Measurements from ENCODE around the gene SEPTIN12.
A peak's percentile ranks its signal among the peaks of the same experiment; 100 is the strongest.
"Not testable (repeated sequence)": the region's sequence is repeated elsewhere in the genome, so short reads cannot be mapped to it uniquely, and the experiment has no call there.

SEPTIN12 gene

GRCh38 chr16:4743226-4743878, 44.8 kb downstream of the SEPTIN12 start:
- H3K9me3 ChIP-seq (ENCODE audit: control insufficient read depth, low read length): no peaks in the 10 kb centered on the region
- H3K36me3 ChIP-seq (ENCODE audit: control insufficient read depth, insufficient read depth, low read length): no peaks in the 10 kb centered on the region
- WGBS, 2 experiments (ENCODE audit: insufficient coverage in 2 of 2): 69 to 85% methylated on average over 5 to 7 of the region's 14 CpGs
- no peak overlapping the region for H3K4me3 ChIP-seq (ENCODE audit: extremely low read depth, insufficient read depth, low read length, poor library complexity, severe bottlenecking)
- no peak overlapping the region for H3K27ac ChIP-seq (ENCODE audit: low read depth, low read length, severe bottlenecking)
- H3K4me1 ChIP-seq (ENCODE audit: control insufficient read depth, insufficient read depth, low read length, poor library complexity, severe bottlenecking): no peaks in the 10 kb centered on the region

GRCh38 chr16:4738370-4738769, 49.8 kb downstream of the SEPTIN12 start:
- 82 to 86% methylated on average over 4 to 5 of the region's 5 CpGs for WGBS, 2 experiments (ENCODE audit: insufficient coverage in 2 of 2)
- not testable (repeated sequence) for H3K36me3 ChIP-seq (ENCODE audit: control insufficient read depth, insufficient read depth, low read length); H3K4me3 ChIP-seq (ENCODE audit: extremely low read depth, insufficient read depth, low read length, poor library complexity, severe bottlenecking); H3K27ac ChIP-seq (ENCODE audit: low read depth, low read length, severe bottlenecking); H3K4me1 ChIP-seq (ENCODE audit: control insufficient read depth, insufficient read depth, low read length, poor library complexity, severe bottlenecking); H3K9me3 ChIP-seq (ENCODE audit: control insufficient read depth, low read length)

- WGBS, 2 experiments (ENCODE audit: insufficient coverage in 2 of 2): 83% methylated on average over 14 to 15 of the region's 15 CpGs
- Histone ChIP-seq H3K4me3 (ENCODE audit: extremely low read depth, insufficient read depth, low read length, poor library complexity, severe bottlenecking) (no peak overlapping the region), H3K4me1 (ENCODE audit: control insufficient read depth, insufficient read depth, low read length, poor library complexity, severe bottlenecking) (no peaks in the 10 kb centered on the region), H3K27ac (ENCODE audit: low read depth, low read length, severe bottlenecking) (no peak overlapping the region), H3K36me3 (ENCODE audit: control insufficient read depth, insufficient read depth, low read length) (no peaks in the 10 kb centered on the region), H3K9me3 (ENCODE audit: control insufficient read depth, low read length) (no peaks in the 10 kb centered on the region)
These were observed 50.6 kb downstream of the SEPTIN12 start for GRCh38 chr16:4737545-4737944.

- Histone ChIP-seq H3K9me3 (ENCODE audit: control insufficient read depth, low read length) (no peaks in the 10 kb centered on the region), H3K4me3 (ENCODE audit: extremely low read depth, insufficient read depth, low read length, poor library complexity, severe bottlenecking) (no peak overlapping the region), H3K4me1 (ENCODE audit: control insufficient read depth, insufficient read depth, low read length, poor library complexity, severe bottlenecking) (no peaks in the 10 kb centered on the region), H3K36me3 (ENCODE audit: control insufficient read depth, insufficient read depth, low read length) (peaks cover 3% of the 10 kb centered on the region), H3K27ac (ENCODE audit: low read depth, low read length, severe bottlenecking) (no peak overlapping the region)
- whole genome bisulfite sequencing, 2 experiments (ENCODE audit: insufficient coverage in 2 of 2): 86 to 90% methylated on average over 3 of the region's 4 CpGs
These were observed 51.6 kb downstream of the SEPTIN12 start for GRCh38 chr16:4736546-4736945.

- peak overlapping the region; percentile 84 for H3K4me3 ChIP-seq (ENCODE audit: extremely low read depth, insufficient read depth, low read length, poor library complexity, severe bottlenecking)
- H3K36me3 ChIP-seq (ENCODE audit: control insufficient read depth, insufficient read depth, low read length): peaks cover 18% of the 10 kb centered on the region
- peak overlapping the region; percentile 98 for H3K27ac ChIP-seq (ENCODE audit: low read depth, low read length, severe bottlenecking)
- H3K9me3 ChIP-seq (ENCODE audit: control insufficient read depth, low read length): no peaks in the 10 kb centered on the region
- 14 to 16% methylated on average over 31 of the region's 38 CpGs for WGBS, 2 experiments (ENCODE audit: insufficient coverage in 2 of 2)
- H3K4me1 ChIP-seq (ENCODE audit: control insufficient read depth, insufficient read depth, low read length, poor library complexity, severe bottlenecking): no peaks in the 10 kb centered on the region
These were observed 53.2 kb downstream of the SEPTIN12 start for GRCh38 chr16:4734730-4735535.

- no peaks in the 10 kb centered on the region for H3K4me1 ChIP-seq (ENCODE audit: control insufficient read depth, insufficient read depth, low read length, poor library complexity, severe bottlenecking)
- 0 to 1% methylated on average over 47 to 51 of the region's 70 CpGs for WGBS, 2 experiments (ENCODE audit: insufficient coverage in 2 of 2)
- H3K4me3 ChIP-seq (ENCODE audit: extremely low read depth, insufficient read depth, low read length, poor library complexity, severe bottlenecking): peak within 1 kb of the TSS; percentile 84
- H3K36me3 ChIP-seq (ENCODE audit: control insufficient read depth, insufficient read depth, low read length): peaks cover 24% of the 10 kb centered on the region
- H3K9me3 ChIP-seq (ENCODE audit: control insufficient read depth, low read length): no peaks in the 10 kb centered on the region
- H3K27ac ChIP-seq (ENCODE audit: low read depth, low read length, severe bottlenecking): peak within 1 kb of the TSS; percentile 98
These were observed 53.9 kb downstream of the SEPTIN12 start, which contains the start of the genes ANKS3 and DNAAF8 for GRCh38 chr16:4734063-4734729. ANKS3 (minus strand) TSS chr16:4734271; CDS start chr16:4730149, 4,122 bp downstream. DNAAF8 (plus strand) TSS chr16:4734537; CDS start chr16:4736515, 1,978 bp downstream.

- H3K4me1 ChIP-seq (ENCODE audit: control insufficient read depth, insufficient read depth, low read length, poor library complexity, severe bottlenecking): no peaks in the 10 kb centered on the region
- H3K9me3 ChIP-seq (ENCODE audit: control insufficient read depth, low read length): no peaks in the 10 kb centered on the region
- peaks cover 29% of the 10 kb centered on the region for H3K36me3 ChIP-seq (ENCODE audit: control insufficient read depth, insufficient read depth, low read length)
- H3K4me3 ChIP-seq (ENCODE audit: extremely low read depth, insufficient read depth, low read length, poor library complexity, severe bottlenecking): peak overlapping the region; percentile 84
- WGBS, 2 experiments (ENCODE audit: insufficient coverage in 2 of 2): 0 to 1% methylated on average over 8 to 10 of the region's 19 CpGs
- H3K27ac ChIP-seq (ENCODE audit: low read depth, low read length, severe bottlenecking): peak overlapping the region; percentile 98
These were observed 54.4 kb downstream of the SEPTIN12 start for GRCh38 chr16:4733747-4734062.

GRCh38 chr16:4733211-4733742, 54.9 kb downstream of the SEPTIN12 start:
- 34 to 42% methylated on average over 5 to 10 of the region's 17 CpGs for WGBS, 2 experiments (ENCODE audit: insufficient coverage in 2 of 2)
- H3K4me3 ChIP-seq (ENCODE audit: extremely low read depth, insufficient read depth, low read length, poor library complexity, severe bottlenecking): peak overlapping the region; percentile 84
- H3K36me3 ChIP-seq (ENCODE audit: control insufficient read depth, insufficient read depth, low read length): peaks cover 33% of the 10 kb centered on the region
- H3K9me3 ChIP-seq (ENCODE audit: control insufficient read depth, low read length): no peaks in the 10 kb centered on the region
- no peaks in the 10 kb centered on the region for H3K4me1 ChIP-seq (ENCODE audit: control insufficient read depth, insufficient read depth, low read length, poor library complexity, severe bottlenecking)
- H3K27ac ChIP-seq (ENCODE audit: low read depth, low read length, severe bottlenecking): no peak overlapping the region

- WGBS, 2 experiments (ENCODE audit: insufficient coverage in 2 of 2): 98% methylated on average over 14 of the region's 15 CpGs
- Histone ChIP-seq H3K9me3 (ENCODE audit: control insufficient read depth, low read length) (no peaks in the 10 kb centered on the region), H3K27ac (ENCODE audit: low read depth, low read length, severe bottlenecking) (no peak overlapping the region), H3K4me3 (ENCODE audit: extremely low read depth, insufficient read depth, low read length, poor library complexity, severe bottlenecking) (no peak overlapping the region), H3K4me1 (ENCODE audit: control insufficient read depth, insufficient read depth, low read length, poor library complexity, severe bottlenecking) (no peaks in the 10 kb centered on the region), H3K36me3 (ENCODE audit: control insufficient read depth, insufficient read depth, low read length) (peaks cover 49% of the 10 kb centered on the region)
These were observed 58.3 kb downstream of the SEPTIN12 start for GRCh38 chr16:4729876-4730275.

- no peaks in the 10 kb centered on the region for H3K9me3 ChIP-seq (ENCODE audit: control insufficient read depth, low read length)
- H3K27ac ChIP-seq (ENCODE audit: low read depth, low read length, severe bottlenecking): no peak overlapping the region
- H3K4me1 ChIP-seq (ENCODE audit: control insufficient read depth, insufficient read depth, low read length, poor library complexity, severe bottlenecking): no peaks in the 10 kb centered on the region
- peaks cover 60% of the 10 kb centered on the region for H3K36me3 ChIP-seq (ENCODE audit: control insufficient read depth, insufficient read depth, low read length)
- no peak overlapping the region for H3K4me3 ChIP-seq (ENCODE audit: extremely low read depth, insufficient read depth, low read length, poor library complexity, severe bottlenecking)
- 92 to 97% methylated on average over 6 to 7 of the region's 8 CpGs for WGBS, 2 experiments (ENCODE audit: insufficient coverage in 2 of 2)
These were observed 59.5 kb downstream of the SEPTIN12 start for GRCh38 chr16:4728676-4729075.

Data from mesodermal cell (in vitro differentiated cells).